UCSD-AML1 (cell line): ENCODE results near the gene ZSWIM1.

ENCODE experiments used
- DNase-seq: peaks from one replicate; lab custom pipeline; 2025; ENCODE audit not compliant: unreplicated experiment; lab: John Stamatoyannopoulos, UW

The ZSWIM1 gene

DNA sequence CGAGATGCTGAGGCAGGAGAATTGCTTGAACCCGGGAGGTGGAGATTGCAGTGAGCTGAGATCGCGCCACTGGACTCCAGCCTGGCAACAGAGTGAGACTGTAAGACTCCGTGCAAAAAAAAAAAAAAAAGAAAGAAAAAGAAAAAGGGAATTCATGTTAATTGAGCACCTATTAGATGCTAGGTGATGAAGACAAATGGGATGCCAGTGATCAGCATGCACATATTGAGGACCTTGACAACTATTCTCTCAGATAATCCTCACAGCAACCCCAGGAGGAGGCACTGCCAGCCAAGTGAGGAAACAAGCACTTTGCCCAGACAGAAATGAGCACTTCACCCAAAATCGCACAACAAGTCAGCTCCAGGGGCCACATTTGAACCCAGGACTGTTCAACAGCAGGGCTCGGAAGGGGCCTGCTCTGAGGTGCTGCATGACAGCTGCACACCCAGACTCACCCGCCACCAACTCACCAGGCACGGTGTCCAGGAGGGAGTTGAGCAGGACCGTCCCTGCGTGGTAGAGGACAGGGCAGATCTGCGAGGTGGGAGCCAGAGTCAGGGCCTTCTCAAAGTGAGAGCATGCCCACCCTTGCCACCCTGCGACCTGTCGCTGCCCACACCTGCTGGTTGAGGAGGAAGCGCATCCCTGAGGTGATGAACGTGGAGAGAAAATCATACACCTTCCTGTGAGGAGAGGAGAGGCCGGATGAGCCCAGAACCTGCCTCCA is 26.4 kb downstream of the ZSWIM1 start:
- DNase-seq = no peak

DNA sequence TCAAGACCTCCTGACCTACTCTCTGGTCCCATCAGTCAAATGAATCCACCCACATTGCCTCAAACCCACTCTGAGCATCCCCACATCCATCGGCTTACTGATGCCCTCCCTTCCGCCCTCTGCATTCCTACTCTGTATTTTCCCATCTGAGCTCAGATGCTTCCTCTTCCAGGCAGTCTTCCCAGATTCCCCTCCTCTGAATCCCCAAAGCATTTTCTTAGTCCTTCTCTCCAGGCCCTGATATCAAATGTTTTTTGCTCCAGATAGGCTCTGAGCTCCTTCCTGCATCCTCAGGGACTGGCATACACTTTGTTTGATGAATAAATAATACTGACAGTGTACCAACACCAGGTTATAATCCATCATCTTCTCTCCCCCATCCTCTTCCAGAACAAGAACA is 27.1 kb downstream of the ZSWIM1 start:
- DNase-seq = no peak

DNA sequence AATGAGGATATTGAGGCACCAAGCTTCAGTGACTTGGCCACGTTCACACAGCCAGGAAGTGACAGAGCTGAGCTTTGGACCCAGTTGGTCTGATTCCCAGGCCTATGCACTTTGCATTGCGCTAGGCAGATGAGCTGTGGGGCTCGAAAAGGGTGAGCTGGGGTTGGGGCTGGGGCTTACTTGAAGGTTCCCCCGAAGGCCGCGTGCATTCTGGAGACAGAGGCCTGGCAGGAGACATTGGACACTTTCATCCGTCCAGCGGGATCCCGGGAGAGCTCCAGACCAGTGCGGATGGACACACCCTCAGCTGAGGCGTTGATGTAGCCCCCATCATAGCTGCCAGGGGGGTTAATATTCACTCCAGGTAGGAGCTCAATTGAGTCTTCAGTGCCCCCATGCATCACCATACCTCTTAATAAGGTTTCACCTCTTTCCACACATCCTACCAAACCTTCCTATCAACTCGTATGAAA is 28.3 kb downstream of the ZSWIM1 start:
- no peak for DNase-seq

GRCh38 chr20:45909817-45910669 is 29.0 kb downstream of the ZSWIM1 start:
- no peak for DNase-seq

DNA sequence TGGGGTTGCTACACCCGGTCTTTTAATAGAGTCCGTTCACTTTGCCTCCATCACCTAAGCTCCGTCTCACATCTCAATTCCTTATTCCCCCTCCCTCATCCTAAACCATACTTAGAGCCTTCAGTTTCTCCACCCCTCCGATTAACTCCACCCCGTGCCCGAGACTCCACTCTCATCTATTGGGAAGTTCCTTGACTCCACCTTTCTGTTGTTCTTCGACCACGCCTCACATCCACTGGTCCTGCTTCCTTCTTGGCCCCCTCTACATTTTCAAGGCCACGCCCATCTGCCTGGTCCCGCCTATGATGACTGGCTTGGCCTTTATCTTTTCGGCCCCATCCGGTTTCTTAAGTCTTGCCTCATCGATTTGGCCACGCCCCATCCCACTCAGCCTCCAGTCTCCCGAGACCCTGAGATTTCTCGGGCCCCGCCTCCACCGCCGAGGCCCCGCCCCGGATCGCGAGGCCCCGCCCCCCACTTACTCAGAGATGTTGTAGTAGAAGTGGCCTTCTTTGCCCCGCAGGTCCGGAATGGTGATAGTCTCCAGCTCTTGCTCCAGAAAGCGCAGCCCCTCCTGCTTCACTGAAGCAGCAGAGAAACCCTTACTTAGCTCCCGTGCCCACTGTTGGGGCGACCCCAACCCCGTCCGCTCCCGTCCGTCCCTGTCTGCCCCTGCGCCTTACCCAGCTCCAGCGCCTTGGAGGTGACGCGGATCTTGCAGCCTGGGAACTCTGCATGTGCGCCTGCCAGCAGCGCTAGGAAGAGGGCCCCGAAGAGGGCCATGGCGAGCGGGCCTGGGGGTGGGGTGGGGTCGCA is 29.9 kb downstream of the ZSWIM1 start:
- peak; percentile 96 for DNase-seq

GRCh38 chr20:45911486-45912343 is 30.7 kb downstream of the ZSWIM1 start, which contains the start of gene PLTP:
Gene PLTP, minus strand, starts transcription at chr20:45912155. Its CDS starts 703 bp downstream, at chr20:45911452.
- DNase-seq = peak; percentile 52

GRCh38 chr20:45912344-45912682 is 31.3 kb downstream of the ZSWIM1 start:
- DNase-seq = no peak

GRCh38 chr20:45913116-45913515 is 32.1 kb downstream of the ZSWIM1 start:
- DNase-seq = no peak

GRCh38 chr20:45917790-45918141 is 36.7 kb downstream of the ZSWIM1 start:
- no peak for DNase-seq

GRCh38 chr20:45918182-45918737 is 37.2 kb downstream of the ZSWIM1 start:
- DNase-seq = no peak

DNA sequence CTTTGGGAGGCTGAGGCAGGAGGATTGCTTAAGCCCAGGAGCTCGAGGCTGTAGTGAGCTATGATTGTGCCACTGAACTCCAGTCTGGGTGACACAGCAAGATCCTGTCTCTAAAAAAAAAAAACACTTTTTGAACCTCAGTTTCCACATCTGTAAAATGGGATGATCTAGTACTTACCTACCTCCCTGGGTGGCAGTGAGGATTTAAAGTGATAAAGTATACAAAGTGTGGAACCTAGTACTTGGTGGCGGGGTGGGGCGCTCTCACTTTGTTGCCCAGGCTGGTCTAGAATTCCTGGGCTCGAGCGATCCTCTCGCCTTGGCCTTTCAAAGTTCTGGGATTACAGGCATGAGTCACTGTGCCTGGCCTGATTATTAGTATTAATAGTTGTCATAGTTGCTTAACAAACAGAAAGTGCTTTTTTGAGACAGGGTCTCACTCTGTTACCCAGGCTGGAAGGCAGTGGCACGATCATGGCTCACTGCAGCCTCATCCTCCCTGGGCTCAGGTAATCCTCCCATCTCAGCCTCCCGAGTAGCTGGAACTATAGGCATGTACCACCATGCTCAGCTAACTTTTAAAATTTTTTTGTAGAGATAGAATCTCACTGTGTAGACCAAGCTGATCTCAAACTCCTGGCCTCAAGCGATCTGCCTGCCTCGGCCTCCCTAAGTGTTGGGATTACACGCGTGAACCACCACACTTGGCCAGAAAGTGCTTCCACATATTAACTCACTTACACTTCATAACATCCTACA is 37.9 kb downstream of the ZSWIM1 start:
- DNase-seq = no peak

GRCh38 chr20:45919542-45920399 is 38.7 kb downstream of the ZSWIM1 start:
- no peak for DNase-seq

DNA sequence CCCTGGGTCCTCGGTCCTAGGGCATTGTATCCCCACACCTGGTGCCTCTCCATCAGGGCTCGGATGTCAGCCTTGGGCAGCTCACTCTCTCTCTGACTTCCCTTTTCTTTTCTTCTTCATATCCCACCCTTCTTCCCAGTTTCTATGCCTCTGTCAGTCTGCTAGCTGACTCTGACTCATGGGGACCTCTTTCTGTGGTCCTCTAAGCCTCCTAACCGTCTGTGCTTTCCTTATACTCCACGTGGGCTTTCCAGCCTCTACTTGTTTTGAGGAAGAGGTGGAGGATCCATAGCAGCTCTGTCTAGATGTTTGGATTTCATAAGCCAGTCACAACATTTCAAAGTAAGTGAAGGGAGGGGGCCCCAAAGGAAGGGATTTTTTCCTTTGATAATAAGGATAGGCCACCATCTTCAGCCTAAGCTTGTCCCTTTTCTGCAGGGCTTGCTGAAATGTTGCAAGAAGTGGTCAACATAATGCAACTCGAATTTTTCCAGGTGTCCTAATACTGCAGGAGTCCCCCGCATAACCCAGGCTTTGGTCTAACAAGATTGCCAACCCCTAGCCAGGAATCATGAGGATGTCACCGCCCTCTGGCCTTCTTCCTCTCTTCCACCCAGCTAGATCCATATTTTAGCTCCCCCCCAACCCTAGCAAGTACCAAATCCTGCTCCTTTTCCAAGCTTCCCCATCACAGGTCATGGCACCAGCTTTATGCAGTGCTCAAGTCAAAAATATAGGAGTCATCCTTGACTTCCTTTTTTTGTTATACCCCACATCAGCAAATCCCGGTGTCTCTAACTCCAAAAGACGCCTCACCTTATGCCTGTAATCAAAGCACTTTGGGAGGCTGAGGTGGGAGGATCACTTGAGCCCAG is 39.7 kb downstream of the ZSWIM1 start:
- DNase-seq = no peak

DNA sequence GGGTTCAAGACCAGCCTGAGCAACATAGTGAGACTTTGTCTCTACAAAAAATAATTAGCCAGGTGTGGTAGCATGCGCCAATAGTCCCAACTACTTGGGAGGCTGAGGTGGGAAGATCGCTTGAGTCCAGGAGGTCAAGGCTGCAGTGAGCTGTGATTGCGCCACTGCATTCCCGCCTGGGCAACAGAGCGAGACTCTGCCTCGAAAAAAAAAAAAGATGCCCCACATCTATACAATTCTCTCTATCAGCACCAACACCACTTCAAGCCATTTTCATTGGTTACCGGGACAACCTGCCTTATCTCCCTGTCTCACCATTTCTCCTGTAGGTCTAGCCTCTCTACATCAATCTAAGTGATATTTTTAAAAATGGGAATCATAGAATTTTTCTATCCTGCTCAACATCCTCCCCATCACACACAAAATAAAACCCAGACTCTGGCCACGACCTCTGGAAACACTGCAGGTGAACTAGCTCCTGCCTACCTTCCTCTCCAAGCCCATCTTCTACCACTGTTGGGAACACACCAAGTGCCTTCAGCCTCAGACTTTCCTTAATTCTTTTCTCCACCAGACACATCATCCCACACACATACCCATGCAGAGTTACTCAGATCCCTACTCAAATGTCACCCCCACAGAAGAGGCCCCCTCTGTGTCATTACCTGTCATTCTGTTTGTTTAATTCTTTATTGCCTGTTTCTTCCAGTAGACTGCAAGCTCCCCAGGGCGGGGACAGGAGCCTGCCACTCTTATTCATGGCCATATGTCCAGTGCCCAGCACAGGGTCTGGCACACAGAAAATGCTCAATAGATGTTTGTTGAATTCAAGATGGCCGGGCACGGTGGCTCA is 40.5 kb downstream of the ZSWIM1 start:
- no peak for DNase-seq

DNA sequence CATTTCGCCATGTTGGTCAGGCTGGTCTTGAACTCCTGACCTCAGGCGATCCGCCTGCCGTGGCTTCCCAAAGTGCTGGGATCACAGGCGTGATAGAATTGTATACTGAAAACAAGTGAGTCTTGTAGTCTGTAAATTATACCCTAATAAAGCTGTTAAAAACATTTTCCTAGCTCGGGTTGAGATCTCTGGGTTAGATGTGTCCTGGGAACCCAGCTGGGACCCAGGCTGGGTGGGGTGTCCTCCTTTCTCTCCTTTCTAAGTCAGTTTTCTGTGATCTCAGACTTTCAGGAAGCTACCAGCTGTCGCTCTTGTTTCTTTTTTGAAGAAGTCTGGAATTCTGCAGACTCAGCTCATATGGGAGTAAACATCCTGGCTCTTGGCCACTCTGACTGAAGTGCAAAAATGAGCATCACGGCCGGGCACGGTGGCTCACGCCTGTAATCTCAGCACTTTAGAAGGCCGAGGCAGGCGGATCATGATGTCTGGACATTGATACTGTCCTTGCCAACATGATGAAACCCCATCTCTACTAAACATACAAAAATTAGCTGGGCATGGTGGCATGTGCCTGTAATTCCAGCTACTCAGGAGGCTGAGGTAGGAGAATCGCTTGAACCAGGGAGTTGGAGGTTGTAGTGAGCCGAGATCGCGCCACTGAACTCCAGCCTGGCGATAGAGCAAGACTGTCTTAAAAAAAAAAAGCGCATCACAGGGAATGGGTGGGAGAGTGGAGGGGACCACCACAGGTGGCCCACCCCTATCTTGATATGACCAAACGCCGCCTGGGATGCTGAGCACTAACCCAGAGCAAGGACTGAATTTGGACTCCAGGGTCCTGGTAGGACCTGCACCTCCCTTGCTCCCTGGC is 43.6 kb downstream of the ZSWIM1 start:
- DNase-seq = no peak
